T-helper 2 cell (primary cell): ENCODE results near the gene RAB31.

ENCODE experiments used
- DNase-seq, 5 experiments: peaks; one replicate each; pipeline versions ENCODE4 v3.0.0 to v3.0.0-alpha.2; 2012 to 2022

Gene RAB31

DNA sequence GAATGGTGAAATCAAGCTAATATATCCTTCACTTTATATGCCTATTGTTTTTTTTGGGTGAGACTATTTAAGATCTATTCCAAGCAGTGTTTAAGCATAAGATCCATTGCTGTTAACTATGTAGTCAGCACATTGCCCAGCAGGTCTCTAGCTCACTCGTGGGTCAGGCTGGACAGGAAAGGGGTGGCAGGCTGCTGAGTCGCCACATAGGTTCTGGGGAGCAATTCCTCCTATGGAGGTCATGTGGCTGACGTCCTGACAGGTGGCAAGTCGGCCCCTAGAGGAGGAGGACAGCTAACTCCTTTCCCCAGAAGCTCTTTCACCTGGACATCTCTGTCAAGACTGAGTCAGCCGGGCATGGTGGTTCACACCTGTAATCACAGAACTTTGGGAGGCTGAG lies 13.9 kb upstream of the RAB31 start:
- no peak for DNase-seq

GRCh38 chr18:9694952-9695495 lies 13.1 kb upstream of the RAB31 start:
- DNase-seq: no peak

- DNase-seq: no peak
Measured at GRCh38 chr18:9695605-9696004, 12.5 kb upstream of the RAB31 start.

DNA sequence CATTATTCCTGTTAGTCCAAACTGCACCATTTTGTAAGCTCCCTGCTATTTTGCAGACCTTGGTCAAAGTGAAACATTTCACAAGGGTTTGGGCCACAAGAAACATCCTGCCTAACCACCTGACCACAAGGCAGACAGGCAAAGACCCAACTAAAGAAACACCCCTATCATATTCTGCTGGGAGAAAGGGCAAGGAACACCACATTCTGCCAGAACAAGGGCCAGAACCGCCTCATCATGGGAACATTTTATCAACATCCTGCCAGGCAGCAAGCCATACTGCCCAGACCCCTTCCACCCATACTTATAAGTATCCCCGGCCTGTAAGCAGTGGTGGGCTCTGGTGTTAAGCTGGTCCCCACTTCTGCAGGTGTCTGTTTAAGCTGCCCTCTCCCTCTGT lies 12.0 kb upstream of the RAB31 start:
- no peak for DNase-seq

DNA sequence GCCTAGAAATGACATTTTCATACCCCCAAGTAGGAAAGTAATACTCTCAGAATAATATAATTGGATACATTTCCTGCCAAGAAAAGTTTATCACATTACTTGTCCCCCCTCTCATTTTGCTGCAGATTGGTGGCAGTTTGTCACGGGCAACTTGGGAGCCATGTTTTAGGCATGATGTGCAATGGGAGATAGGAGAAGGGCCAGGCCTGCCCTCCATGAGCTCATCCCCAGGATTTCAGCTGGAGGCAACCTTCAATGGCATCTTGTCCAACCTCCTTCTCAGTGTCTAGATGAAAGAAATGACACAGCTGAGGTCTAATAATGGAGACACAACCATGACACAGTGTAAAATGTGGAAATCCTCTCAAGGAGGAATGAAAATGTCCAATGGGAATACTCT lies 11.4 kb upstream of the RAB31 start:
- DNase-seq: no peak

DNA sequence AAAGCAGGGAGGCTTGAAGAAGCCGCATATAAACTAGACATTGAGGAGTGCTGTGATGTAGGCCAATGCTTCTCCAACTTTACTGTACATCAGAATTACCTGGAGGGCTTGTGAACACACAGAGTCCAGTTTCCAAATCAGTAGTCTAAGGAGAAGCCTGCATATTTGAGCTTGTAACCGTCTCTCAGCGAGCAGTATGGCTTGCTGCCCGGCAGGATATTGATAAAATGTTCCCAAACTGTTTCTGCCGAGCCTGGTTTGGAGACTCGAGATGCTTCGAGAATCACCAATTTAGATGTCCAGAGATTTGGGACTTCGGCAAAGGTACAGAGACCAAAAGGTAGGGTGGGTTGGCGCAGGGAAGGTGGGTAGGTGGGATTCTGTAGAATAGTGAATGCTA lies 11.0 kb upstream of the RAB31 start:
- DNase-seq: no peak

- no peak for DNase-seq
Measured at GRCh38 chr18:9698497-9698896, 9.6 kb upstream of the RAB31 start.

- no peak for DNase-seq
Measured at GRCh38 chr18:9700261-9700796, 7.8 kb upstream of the RAB31 start.

- DNase-seq: no peak
Measured at GRCh38 chr18:9701609-9702349, 6.3 kb upstream of the RAB31 start.

DNA sequence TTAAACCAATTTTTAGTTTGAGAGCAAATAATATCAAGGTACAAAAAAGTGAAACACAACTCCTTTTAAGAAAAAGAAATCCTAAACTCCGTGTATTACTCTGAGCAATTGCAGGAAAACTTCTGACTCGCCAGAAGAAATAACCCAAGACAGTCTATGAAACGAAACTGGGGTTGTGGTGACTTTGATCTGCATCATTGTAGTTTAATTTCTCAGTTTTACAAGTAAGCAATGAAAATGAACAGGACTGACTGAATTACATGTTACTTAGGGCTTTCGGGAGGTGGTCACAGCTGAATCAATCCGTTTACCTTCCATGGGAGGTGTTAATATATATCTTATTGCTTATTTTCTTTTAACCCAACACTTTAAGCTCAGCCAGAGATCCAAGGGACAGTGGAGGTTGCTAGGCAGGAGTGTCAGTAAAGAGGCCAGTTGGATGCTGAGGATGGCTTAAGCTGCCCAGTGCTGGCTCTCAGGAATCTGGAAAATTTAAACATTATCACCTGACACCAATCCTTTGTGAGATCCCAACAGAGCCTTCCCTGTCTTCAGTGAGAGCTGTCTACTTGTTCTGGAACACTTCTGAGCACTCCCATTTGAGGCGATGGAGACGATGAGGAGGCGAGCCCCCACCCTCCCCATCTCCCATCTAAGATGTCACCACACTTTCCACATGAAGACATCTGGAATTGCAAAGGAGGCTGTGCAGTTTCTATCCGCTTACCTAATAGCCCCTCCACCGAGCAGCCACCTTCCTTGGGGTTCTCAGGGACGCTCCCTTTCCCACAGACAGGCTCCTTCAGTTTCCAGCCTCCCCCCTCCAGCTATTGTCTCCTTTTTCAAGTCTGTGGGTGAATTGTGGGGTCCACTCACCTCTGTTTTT lies 3.6 kb upstream of the RAB31 start:
- DNase-seq: peak in 1 of 5 experiments; percentile 27

DNA sequence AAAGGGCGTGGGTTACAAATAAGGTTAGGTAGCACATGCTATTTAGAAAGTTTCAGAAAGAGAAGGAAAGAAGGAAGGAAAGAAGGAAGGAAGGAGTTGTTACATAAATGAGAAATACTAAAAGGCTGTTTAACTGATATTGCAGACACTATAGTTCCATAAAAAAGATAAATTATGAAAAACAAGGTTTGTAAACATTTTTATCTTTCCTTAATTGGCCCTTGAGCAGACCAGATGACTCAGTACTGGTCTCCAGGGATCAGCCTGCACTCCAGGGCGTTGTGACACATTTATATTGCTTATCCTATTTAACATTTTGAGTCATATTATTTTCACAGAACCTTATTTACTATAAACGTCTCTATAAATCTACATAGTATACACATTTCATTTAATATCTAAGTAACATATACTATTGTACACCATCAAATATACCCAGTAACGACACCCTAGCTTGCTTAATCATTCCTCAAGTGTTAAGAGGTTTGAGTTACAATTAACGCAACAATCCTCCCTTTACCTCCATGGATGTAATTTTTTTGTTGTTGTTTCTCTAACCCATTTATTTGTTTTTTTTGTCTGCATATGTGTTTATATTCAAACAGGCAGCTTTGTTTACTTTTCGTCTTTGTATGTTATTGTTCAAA lies 2.8 kb upstream of the RAB31 start:
- DNase-seq: no peak

DNA sequence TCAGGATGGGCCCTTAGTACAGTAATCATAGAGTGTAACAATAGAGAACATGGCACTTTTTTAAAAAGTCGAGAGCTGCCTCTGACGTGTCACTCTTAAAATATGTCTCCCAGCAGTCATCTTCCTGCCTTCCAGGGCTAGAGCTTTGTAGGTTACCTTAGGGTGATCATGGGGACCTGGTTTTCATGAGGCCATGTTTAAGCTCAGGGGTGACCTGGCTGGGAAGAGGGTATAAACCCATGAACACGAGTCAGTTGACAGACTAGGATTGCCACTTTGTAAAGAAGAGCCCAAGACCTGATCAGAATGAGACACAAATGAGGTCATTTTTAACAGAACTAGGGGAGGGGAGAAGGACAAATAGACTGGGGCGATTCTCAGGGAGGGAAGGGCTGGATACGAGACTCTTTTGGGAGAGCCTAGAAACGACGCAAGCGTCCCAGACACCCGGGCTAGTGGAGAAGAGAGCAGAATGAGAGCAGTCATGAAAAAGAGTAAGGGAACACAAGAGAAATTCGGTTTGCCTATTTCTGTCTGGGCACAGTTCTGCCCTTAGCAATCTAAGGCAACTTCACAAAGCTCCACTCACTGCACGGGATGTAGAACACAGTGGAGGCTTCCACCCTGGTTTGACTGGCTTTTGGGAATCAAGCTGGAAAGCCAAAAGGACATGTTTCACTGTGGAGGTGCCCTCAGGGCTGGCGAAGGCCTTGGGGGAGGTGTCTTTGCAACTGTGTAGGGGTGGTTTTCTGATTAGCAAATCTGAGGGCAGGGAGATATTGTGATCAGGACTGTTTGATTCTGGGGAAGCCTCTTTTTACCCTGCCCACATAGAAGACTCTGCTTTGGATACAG lies 1.8 kb upstream of the RAB31 start:
- DNase-seq: no peak

DNA sequence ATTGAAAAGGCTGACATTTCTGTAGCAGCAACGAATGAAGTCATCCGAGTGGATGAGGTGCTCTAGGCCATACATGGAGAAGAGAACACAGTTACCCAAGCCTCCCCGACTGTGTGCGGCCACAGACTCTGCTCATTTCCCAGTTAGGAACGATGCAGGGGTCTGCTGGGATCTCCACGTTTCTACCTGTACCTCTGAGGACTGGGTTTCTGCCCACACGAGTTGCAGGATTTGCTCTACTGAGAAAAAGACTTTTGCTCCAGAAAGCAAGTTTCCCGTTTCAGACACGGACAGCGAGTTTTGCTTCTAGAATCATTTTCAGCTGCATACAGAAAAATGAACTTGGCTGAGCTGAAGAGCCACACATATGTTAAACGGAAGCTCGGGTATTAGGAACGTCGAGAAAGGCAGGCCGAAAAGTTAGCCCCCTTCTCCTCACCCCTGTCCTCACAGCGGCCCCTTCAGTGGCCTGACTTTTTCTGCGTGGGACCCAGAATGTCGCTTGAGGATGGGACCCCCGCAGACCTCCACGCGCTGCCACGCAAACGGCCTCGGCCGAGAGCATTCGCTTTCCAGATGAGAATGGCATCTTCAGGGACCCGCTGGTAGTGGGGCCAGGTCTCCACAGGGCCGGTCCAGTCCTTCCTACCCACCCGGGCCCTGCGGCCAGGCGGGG lies 582 bp upstream of the RAB31 start:
- no peak for DNase-seq

DNA sequence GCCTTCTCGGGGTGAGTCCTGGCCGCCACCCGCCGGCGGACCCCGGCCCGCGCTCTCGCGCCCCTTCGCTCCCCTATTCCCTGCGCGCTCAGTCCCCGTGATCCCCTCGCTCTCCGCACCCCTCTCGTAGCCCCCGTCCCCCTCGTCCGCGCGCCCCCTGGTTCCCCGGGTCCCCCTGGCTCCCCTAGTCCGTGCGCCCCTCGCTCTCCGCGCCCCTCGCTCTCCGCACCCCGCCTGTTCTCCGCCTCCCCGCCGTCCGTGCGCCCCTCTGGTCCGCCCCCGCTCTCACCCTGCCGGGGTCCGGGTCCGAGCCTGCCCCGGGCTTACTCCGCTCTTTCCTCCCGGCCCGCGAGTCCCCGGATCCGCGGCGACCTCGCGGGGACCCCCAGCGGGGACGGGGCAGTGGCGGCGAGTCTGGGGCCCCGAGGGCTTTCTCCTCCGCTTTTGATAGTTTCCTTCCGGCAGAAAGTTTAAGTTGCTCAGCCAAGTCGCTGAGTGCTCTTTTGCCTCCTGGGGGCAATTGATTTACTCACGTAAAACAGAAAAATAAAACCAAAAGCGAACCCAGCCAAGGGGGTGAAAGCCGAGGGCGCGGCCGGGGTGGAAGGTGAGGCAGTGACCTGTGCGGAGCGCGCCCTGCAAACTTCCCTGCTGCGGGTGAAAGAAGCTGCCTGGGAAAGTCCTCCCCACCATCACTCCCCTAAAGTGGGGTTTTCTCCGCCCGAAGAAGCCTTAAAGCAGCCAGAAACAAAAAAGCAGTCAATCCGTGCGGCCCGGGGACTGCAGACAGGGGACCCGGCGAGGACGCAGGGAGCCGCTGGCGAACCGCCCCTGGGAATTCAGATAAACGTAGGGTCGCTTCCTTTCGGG lies 568 bp downstream of the RAB31 start:
- peak in 1 of 5 experiments; percentile 33 for DNase-seq

- DNase-seq: no peak
Measured at GRCh38 chr18:9709304-9709877, 1.3 kb downstream of the RAB31 start.

DNA sequence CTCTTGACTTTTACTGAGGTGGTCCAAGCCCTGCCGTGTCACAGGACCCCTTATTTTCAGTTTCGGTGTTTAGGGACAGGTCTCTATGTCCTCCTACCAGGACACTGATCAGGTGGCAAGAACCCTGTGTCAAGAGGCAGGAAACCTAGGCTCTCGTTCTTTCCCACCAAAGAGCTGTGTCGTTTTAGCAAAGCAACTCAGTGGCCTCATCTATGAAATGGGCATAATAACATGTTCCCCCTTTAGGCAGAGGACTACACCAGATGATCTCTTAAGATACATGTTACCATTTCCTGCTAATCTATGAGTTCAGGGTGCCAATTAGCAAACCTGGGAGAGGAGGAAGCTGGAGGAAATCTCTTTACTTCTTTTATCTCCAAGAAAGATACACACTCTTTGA lies 1.9 kb downstream of the RAB31 start:
- DNase-seq: no peak

GRCh38 chr18:9711361-9712129 lies 3.4 kb downstream of the RAB31 start:
- DNase-seq: peak in 1 of 5 experiments; percentile 80

GRCh38 chr18:9712130-9712577 lies 4.1 kb downstream of the RAB31 start:
- DNase-seq: no peak

DNA sequence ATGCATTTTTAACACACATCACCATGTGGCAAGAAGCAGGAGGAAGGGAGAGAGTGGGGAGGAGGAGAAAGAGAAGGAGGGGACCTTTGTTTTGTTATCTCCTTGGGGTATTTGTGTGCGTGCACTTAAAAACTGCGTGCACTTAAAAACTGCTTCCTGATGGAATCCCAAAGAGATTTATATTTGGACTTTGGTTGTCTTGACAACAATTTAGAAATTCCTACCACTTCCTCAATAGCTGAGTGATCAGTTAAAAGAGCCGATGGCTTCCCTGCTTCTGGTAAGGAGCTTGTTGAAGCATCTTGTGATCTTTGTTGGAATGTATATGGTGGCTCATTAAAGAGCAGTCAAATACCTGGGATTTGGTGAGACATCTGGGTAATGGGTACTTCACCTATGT lies 4.5 kb downstream of the RAB31 start:
- no peak for DNase-seq
